ENCODE measurements around the gene PIGW. TPM values are rescaled to one million over a fixed set of nuclear protein-coding genes. Genes with fewer than 3 reads are reported as not detected.

The PIGW gene
- total and polyA plus RNA-seq, 9 donors, result 0.60 to 10.0 (median 4.6) TPM

DNA sequence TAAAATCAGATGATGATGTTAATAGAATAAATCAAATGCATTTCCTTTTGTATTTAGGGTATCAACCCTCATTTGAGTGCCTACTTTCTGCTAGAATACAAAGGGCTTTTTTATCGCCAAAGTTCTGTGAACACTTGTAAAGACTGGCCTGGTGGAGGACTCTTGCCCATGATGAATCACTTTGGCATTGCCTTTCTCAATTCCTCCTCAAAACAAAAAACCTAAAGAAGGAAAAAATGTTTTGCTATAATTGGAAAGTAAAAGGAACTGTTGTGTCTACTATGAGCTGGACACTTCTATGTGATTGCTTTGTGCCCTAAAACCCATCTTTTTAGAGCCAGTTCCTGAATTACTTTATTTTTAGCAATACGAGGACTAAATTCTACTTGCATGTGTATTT is 43.9 kb downstream of the PIGW start:
- Histone ChIP-seq H3K36me3 (no peaks in the 10 kb centered on the region), H3K27ac (no peak overlapping the region), H3K9me3 (no peaks in the 10 kb centered on the region), H3K4me3 (no peak overlapping the region), H3K4me1 (ENCODE audit: insufficient read depth) (no peaks in the 10 kb centered on the region), H3K27me3 (no peaks in the 10 kb centered on the region)
- intact Hi-C loops (cut with DNase I), result no loop called here
- no peak for TF ChIP-seq EP300 (IDR thresholded peaks at IDR 0.05)
- no peak for DNase-seq
- 41 to 62% (median 52%) methylated on average over 2 of the region's 2 CpGs for WGBS, 3 donors

DNA sequence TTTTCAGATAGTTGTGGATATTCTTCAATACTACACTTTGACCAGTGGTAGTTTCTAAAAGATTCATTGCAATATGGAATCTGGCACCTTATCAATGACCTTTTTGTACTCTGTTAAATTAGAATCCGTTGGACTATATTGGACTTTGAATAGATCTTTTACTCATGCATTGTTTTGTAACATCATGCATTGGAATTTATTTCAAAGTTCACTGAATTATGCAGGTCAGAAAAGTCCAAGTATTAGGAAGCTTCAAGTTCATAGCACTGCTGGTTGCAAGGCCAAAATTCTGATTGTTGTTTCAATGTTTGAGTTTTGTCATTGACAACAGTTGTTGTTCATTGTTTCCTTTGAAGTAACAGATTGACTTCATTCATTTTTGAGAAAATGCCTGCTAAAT is 49.0 kb downstream of the PIGW start:
- TF ChIP-seq EP300 (IDR thresholded peaks at IDR 0.05), result no peak
- TF ChIP-seq POLR2A (IDR thresholded peaks at IDR 0.05), result no peak
- TF ChIP-seq CTCF (IDR thresholded peaks at IDR 0.05), result no peak
- H3K4me3 ChIP-seq, result no peak overlapping the region
- no peak overlapping the region for H3K27ac ChIP-seq
- intact Hi-C loops (cut with DNase I), result no loop called here
- DNase-seq, result no peak
- 47 to 56% (median 50%) methylated on average over 1 of the region's 1 CpG for WGBS, 3 donors
- H3K36me3 ChIP-seq, result no peaks in the 10 kb centered on the region
- H3K4me1 ChIP-seq (ENCODE audit: insufficient read depth), result no peaks in the 10 kb centered on the region
- H3K9me3 ChIP-seq, result no peaks in the 10 kb centered on the region
- no peaks in the 10 kb centered on the region for H3K27me3 ChIP-seq

GRCh38 chr17:36586138-36586537 is 51.4 kb downstream of the PIGW start:
- intact Hi-C loops (cut with DNase I), result no loop called here
- WGBS, 3 donors, result 91 to 95% (median 94%) methylated on average over 2 of the region's 2 CpGs
- Histone ChIP-seq H3K36me3 (no peaks in the 10 kb centered on the region), H3K4me1 (ENCODE audit: insufficient read depth) (no peaks in the 10 kb centered on the region), H3K27ac (no peak overlapping the region), H3K4me3 (no peak overlapping the region), H3K9me3 (no peaks in the 10 kb centered on the region), H3K27me3 (no peaks in the 10 kb centered on the region)
- TF ChIP-seq CTCF (IDR thresholded peaks at IDR 0.05) (no peak), EP300 (IDR thresholded peaks at IDR 0.05) (no peak), POLR2A (IDR thresholded peaks at IDR 0.05) (no peak)
- DNase-seq, result no peak

Small RNAs within 50 kb of the gene (small RNA-seq; reads per million reads assigned to genes)
- not detected for gene RNA5SP439

Other genes with a start within 250 kb of the PIGW start
- gene TBC1D3G, start 211.1 kb upstream of the PIGW start, total RNA-seq, result not detected
- gene TBC1D3G, start 211.1 kb upstream of the PIGW start, polyA plus RNA-seq, result under 1 TPM in 1 of 2 donors, not detected in 1; 0.10 TPM
- gene TBC1D3H, start 146.6 kb upstream of the PIGW start, total RNA-seq, result not detected
- gene TBC1D3H, start 146.6 kb upstream of the PIGW start, polyA plus RNA-seq, result not detected
- 10 to 100 TPM; 27.7 to 47.2 (median 29.9) TPM for gene ZNHIT3, start 48.3 kb upstream of the PIGW start, total RNA-seq
- gene ZNHIT3, start 48.3 kb upstream of the PIGW start, polyA plus RNA-seq, result 10 to 100 TPM; 59.5 to 63.5 TPM
- 10 to 100 TPM; 20.0 to 46.7 (median 28.8) TPM for gene MYO19, start 119 bp upstream of the PIGW start, total RNA-seq
- 10 to 100 TPM; 13.4 to 13.9 TPM for gene MYO19, start 119 bp upstream of the PIGW start, polyA plus RNA-seq
- 10 to 100 TPM; 45.1 to 92.1 (median 66.2) TPM for gene GGNBP2, start 9.9 kb downstream of the PIGW start, total RNA-seq
- gene GGNBP2, start 9.9 kb downstream of the PIGW start, polyA plus RNA-seq, result 10 to 100 TPM; 52.4 to 86.2 TPM
- gene DHRS11, start 56.9 kb downstream of the PIGW start, total RNA-seq, result 1 to 10 TPM; 3.0 to 9.6 (median 6.6) TPM
- gene DHRS11, start 56.9 kb downstream of the PIGW start, polyA plus RNA-seq, result 10 to 100 TPM in 1 of 2 donors, 1 to 10 TPM in 1; 6.3 to 10.2 TPM
- gene MRM1, start 66.6 kb downstream of the PIGW start, total RNA-seq, result 1 to 10 TPM; 6.0 to 8.1 (median 6.8) TPM
- 1 to 10 TPM; 2.7 to 6.5 TPM for gene MRM1, start 66.6 kb downstream of the PIGW start, polyA plus RNA-seq